Endothelial cell of umbilical vein (primary cell): ENCODE measurements around the gene FMN2. TPM values are rescaled to one million over a fixed set of nuclear protein-coding genes. Genes with fewer than 3 reads are reported as not detected.

Experiments
- BruUV-seq: library from RNA; stranded (reverse); fragments of 400-500 nt; replicated peaks from 2 replicates; lab custom pipeline; 2021; lab: Mats Ljungman, UMichigan
- CTCF ChIA-PET: fragments of 300-600, 350-600 bp; sonication (Branson Sonifier 250); formaldehyde crosslinking; loops from one replicate; lab custom pipeline; 2021; ENCODE audit warnings: antibody characterized with exemption, inconsistent platforms; lab: Charles Lee
- POLR2A ChIA-PET: fragments of 300-600, 350-600 bp; sonication (Branson Sonifier 250); formaldehyde crosslinking; loops from one replicate; lab custom pipeline; 2021; ENCODE audit warnings: antibody characterized with exemption, inconsistent platforms; lab: Charles Lee
- DNase-seq: peaks from one replicate; pipeline ENCODE4 v3.0.0-alpha.2; 2011; ENCODE audit warnings: low read depth, low spot score
- FAIRE-seq: peaks from 2 replicates; lab custom pipeline; 2011; peaks lifted over from hg19 to GRCh38; lab: Jason Lieb, UNC
- H2AFZ ChIP-seq: 2 replicates; pipeline ENCODE4 v1.6.0; 2012; ENCODE audit warnings: low read depth, low read length, control low read depth, inconsistent platforms
- H3K27ac ChIP-seq: 2 replicates; pipeline ENCODE4 v1.5.1; 2011; ENCODE audit warnings: low read depth, mild to moderate bottlenecking, control low read depth, low read length, moderate library complexity; ENCODE audit not compliant: insufficient read depth
- H3K27me3 ChIP-seq, 2 experiments: 2 replicates each; pipeline versions ENCODE4 v1.6.0 to v1.6.1; 2011; ENCODE audit warnings: low read length in 2 of 2, mixed read lengths in 1 of 2; ENCODE audit not compliant: control insufficient read depth in 2 of 2, insufficient read depth in 2 of 2
- H3K36me3 ChIP-seq, 2 experiments: 2 replicates in 1 of 2; 3 replicates in 1 of 2; pipeline ENCODE4 v1.5.1; 2011; ENCODE audit warnings: low read length in 2 of 2, mild to moderate bottlenecking in 1 of 2, moderate library complexity in 1 of 2; ENCODE audit not compliant: control insufficient read depth in 2 of 2, insufficient read depth in 2 of 2; ENCODE audit errors: extremely low read depth in 1 of 2
- H3K4me1 ChIP-seq: 3 replicates; pipeline ENCODE4 v1.5.1; 2011; ENCODE audit warnings: mild to moderate bottlenecking, low read length; ENCODE audit not compliant: control insufficient read depth, insufficient read depth; ENCODE audit errors: extremely low read depth
- H3K4me2 ChIP-seq: 2 replicates; pipeline ENCODE4 v1.6.1; 2011; ENCODE audit warnings: low read length, control low read depth, mixed read lengths; ENCODE audit not compliant: insufficient read depth
- H3K4me3 ChIP-seq, 3 experiments: fragments of 200-600 bp in 1 of 3; sonication (generic), shearing (Covaris generic) in 1 of 3; replicated peaks in 1 of 3; 2 replicates each; pipeline ENCODE4 v1.5.1; 2011 to 2016; ENCODE audit warnings: control low read depth in 3 of 3, low read length in 3 of 3, mild to moderate bottlenecking in 2 of 3, inconsistent platforms in 1 of 3, low read depth in 1 of 3, moderate library complexity in 1 of 3; ENCODE audit not compliant: insufficient read depth in 1 of 3
- H3K79me2 ChIP-seq: 2 replicates; pipeline ENCODE4 v1.6.0; 2012; ENCODE audit warnings: low read length, inconsistent platforms; ENCODE audit not compliant: control insufficient read depth, insufficient read depth
- H3K9ac ChIP-seq: replicated peaks from 2 replicates; pipeline ENCODE3; 2011; ENCODE audit warnings: low read length, control low read depth; ENCODE audit not compliant: insufficient read depth; ENCODE audit errors: extremely low read depth
- H3K9me1 ChIP-seq: replicated peaks from 3 replicates; pipeline ENCODE4 v1.6.0; 2011; ENCODE audit warnings: mild to moderate bottlenecking, low read length; ENCODE audit not compliant: control insufficient read depth, insufficient read depth; ENCODE audit errors: extremely low read depth
- H3K9me3 ChIP-seq: replicated peaks from 2 replicates; pipeline ENCODE4 v1.5.1; 2012; ENCODE audit warnings: low read length, inconsistent platforms; ENCODE audit not compliant: control insufficient read depth, insufficient read depth
- H4K20me1 ChIP-seq: replicated peaks from 2 replicates; pipeline ENCODE3; 2011; ENCODE audit warnings: mild to moderate bottlenecking, low read length; ENCODE audit not compliant: control insufficient read depth, insufficient read depth; ENCODE audit errors: extremely low read depth
- EZH2 ChIP-seq: IDR thresholded peaks from 2 replicates; pipeline ENCODE4 v1.6.1; 2012; ENCODE audit warnings: borderline replicate concordance, low read depth, mild to moderate bottlenecking, moderate library complexity, low read length, inconsistent platforms; ENCODE audit not compliant: severe bottlenecking
- FOS ChIP-seq: IDR thresholded peaks from 2 replicates; pipeline ENCODE4 v1.6.1; 2011; ENCODE audit warnings: mild to moderate bottlenecking, low read length, moderate library complexity, borderline replicate concordance; ENCODE audit not compliant: insufficient read depth
- GATA2 ChIP-seq: IDR thresholded peaks from 2 replicates; pipeline ENCODE4 v1.7.0; 2011; ENCODE audit warnings: low read depth, mild to moderate bottlenecking, moderate library complexity, mixed read lengths, low read length; ENCODE audit not compliant: insufficient read length, insufficient read depth
- JUN ChIP-seq: IDR thresholded peaks from 2 replicates; pipeline ENCODE4 v1.6.1; 2011; ENCODE audit warnings: borderline replicate concordance, low read depth; ENCODE audit not compliant: insufficient read length, insufficient read depth
- MYC ChIP-seq: IDR thresholded peaks from one replicate; pipeline ENCODE4 v1.6.1; 2011; ENCODE audit warnings: mild to moderate bottlenecking, low read depth, low read length
- POLR2A ChIP-seq: IDR thresholded peaks from 2 replicates; pipeline ENCODE4 v1.6.1; 2012; ENCODE audit warnings: low read depth, mild to moderate bottlenecking, control low read depth, low read length
- POLR2AphosphoS5 ChIP-seq: IDR thresholded peaks from 2 replicates; pipeline ENCODE4 v1.6.1; 2012; ENCODE audit warnings: low read depth, mild to moderate bottlenecking, control low read depth, low read length, moderate library complexity; ENCODE audit not compliant: insufficient read depth
- dilution Hi-C: fragments of 300-500 bp; cut with MboI; formaldehyde crosslinking; loops from one replicate; pipeline ENCODE4 v1.15.0; 2019; ENCODE audit warnings: low sequenced_read_pairs; ENCODE audit not compliant: extremely low pct_ligation_motif_present
- intact Hi-C: fragments of 100-400 bp; cut with micrococcal nuclease; formaldehyde crosslinking; loops from one replicate; pipeline ENCODE4 v1.10.0; 2022
- polyA plus RNA-seq, 4 experiments: library from polyadenylated mRNA; depleted of rRNA in 3 of 4; stranded (reverse) in 3 of 4; unstranded in 1 of 4; fragments of >200 nt; gene quantifications; 2 replicates each; pipeline versions ENCODE4 v1.2.1 to v1.2.3, GENCODE V29; 2011 to 2012; ENCODE audit warnings: missing spikeins in 1 of 4
- total RNA-seq: library from RNA; stranded (reverse); gene quantifications from 2 replicates; pipeline ENCODE4 v1.2.3, GENCODE V29; 2021
- TF ChIP-seq, protein P1 (sequence below): IDR thresholded peaks from 2 replicates; pipeline ENCODE4 v1.6.1; 2011; ENCODE audit not compliant: insufficient read depth, insufficient read length
- TF ChIP-seq, protein P2 (sequence below), 2 donors: IDR thresholded peaks; 1 replicate in 1 of 2; 2 replicates in 1 of 2; pipeline ENCODE4 v1.5.1; 2011; ENCODE audit warnings: low read length in 2 of 2, mild to moderate bottlenecking in 2 of 2, moderate library complexity in 2 of 2, control low read depth in 1 of 2, inconsistent platforms in 1 of 2, low read depth in 1 of 2; ENCODE audit not compliant: insufficient read depth in 1 of 2; ENCODE audit errors: extremely low read depth in 1 of 2

FMN2 gene
- total and polyA plus RNA-seq, 2 donors (not counting 3 experiments of a cell fraction or from before 2014, with no cell fraction given) = not detected

DNA sequence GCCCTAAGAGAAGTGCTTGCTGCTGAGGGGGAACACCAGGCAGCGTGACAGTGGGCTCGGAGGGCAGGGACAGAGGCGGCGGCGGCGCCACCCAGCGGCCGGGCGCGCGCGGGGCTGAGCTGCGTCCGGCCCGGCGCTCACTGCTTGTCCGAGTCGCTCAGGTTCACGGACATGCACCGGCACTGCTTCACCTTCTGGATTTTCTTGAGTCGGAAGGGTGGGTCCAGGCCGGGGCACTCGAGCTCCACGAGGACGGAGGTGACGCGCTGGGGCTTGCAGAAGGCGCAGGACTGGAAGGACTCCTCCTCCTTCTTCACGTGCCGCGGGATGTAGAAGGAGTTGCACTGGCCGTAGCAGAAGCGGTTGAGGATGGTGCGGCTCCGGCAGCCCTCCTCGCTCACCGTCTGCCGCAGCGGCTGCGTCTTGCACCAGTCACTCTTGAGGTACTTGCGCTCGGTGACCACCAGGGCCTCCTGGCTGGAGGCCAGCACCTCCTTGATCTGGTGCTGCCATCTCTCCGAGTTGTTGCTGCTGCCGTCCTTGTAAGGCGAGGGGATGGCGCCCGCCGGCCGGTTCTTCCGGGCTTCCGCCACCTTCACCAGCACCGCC, 401.3 kb downstream of the FMN2 start:
- CTCF ChIA-PET = no interaction called here
- TF ChIP-seq EZH2 (no peak), POLR2AphosphoS5 (no peak)
- TF ChIP-seq, protein P1, sequence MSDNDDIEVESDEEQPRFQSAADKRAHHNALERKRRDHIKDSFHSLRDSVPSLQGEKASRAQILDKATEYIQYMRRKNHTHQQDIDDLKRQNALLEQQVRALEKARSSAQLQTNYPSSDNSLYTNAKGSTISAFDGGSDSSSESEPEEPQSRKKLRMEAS = no peak
- no peak overlapping the region for H3K4me3 ChIP-seq
- DNase-seq (no peak), FAIRE-seq (no peak)
- H3K27me3 ChIP-seq = no peaks in the 10 kb centered on the region
- POLR2A ChIA-PET = no interaction called here
- dilution Hi-C loops = no loop called here
- BruUV-seq = no TSS peak
- H3K79me2 ChIP-seq = no peaks in the 10 kb centered on the region
- peaks cover 2% of the 10 kb centered on the region for H3K9me3 ChIP-seq
- intact Hi-C loops = no loop called here
- H3K4me1 ChIP-seq = no peaks in the 10 kb centered on the region
- H3K4me2 ChIP-seq = no peak overlapping the region
- H2AFZ ChIP-seq = no peak overlapping the region
- H4K20me1 ChIP-seq = no peaks in the 10 kb centered on the region
- H3K9ac ChIP-seq = no peak overlapping the region
- H3K27ac ChIP-seq = no peak overlapping the region
- H3K36me3 ChIP-seq = no peaks in the 10 kb centered on the region
- H3K9me1 ChIP-seq = no peaks in the 10 kb centered on the region

DNA sequence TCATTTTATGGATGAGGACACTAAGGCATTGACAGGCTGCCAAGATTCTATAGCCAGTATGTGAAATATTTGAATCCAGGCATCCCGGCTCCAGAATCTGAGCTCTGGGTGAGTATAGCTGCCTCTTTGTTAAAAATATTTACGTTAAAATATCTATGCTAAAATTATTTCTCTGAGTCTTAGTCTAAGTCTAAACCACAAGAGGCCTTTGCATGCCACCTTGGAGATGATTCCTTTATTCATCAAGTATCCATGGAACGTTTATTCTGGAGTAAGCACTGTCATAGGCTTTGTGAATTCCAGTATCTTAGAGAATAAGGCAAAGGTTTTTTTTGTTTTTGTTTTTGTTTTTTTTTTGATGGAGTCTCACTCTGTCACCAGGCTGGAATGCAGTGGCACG, 403.9 kb downstream of the FMN2 start:
- POLR2A ChIA-PET = no interaction called here
- H4K20me1 ChIP-seq = no peaks in the 10 kb centered on the region
- H3K9ac ChIP-seq = no peak overlapping the region
- H3K9me3 ChIP-seq = no peaks in the 10 kb centered on the region
- DNase-seq = no peak
- no peak for TF ChIP-seq FOS
- no peak for TF ChIP-seq JUN
- TF ChIP-seq GATA2 = no peak
- no peak for TF ChIP-seq EZH2
- TF ChIP-seq, protein P1 = no peak
- no peak for TF ChIP-seq POLR2AphosphoS5
- TF ChIP-seq MYC = no peak
- TF ChIP-seq, protein P2, sequence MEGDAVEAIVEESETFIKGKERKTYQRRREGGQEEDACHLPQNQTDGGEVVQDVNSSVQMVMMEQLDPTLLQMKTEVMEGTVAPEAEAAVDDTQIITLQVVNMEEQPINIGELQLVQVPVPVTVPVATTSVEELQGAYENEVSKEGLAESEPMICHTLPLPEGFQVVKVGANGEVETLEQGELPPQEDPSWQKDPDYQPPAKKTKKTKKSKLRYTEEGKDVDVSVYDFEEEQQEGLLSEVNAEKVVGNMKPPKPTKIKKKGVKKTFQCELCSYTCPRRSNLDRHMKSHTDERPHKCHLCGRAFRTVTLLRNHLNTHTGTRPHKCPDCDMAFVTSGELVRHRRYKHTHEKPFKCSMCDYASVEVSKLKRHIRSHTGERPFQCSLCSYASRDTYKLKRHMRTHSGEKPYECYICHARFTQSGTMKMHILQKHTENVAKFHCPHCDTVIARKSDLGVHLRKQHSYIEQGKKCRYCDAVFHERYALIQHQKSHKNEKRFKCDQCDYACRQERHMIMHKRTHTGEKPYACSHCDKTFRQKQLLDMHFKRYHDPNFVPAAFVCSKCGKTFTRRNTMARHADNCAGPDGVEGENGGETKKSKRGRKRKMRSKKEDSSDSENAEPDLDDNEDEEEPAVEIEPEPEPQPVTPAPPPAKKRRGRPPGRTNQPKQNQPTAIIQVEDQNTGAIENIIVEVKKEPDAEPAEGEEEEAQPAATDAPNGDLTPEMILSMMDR (IDR thresholded peaks at IDR 0.05; ENCODE audit: extremely low read depth in 1 of 2, insufficient read depth in 1 of 2, low read depth in 1 of 2, low read length in 2 of 2) = no peak
- no peak for TF ChIP-seq POLR2A
- CTCF ChIA-PET = no interaction called here
- no peak for FAIRE-seq
- no TSS peak for BruUV-seq
- H3K27ac ChIP-seq = no peak overlapping the region
- H3K9me1 ChIP-seq = no peaks in the 10 kb centered on the region
- H3K4me1 ChIP-seq = no peaks in the 10 kb centered on the region
- H3K4me2 ChIP-seq = no peak overlapping the region
- H3K36me3 ChIP-seq = no peaks in the 10 kb centered on the region
- no peak overlapping the region for H2AFZ ChIP-seq
- no peak overlapping the region for H3K4me3 ChIP-seq
- H3K79me2 ChIP-seq = no peaks in the 10 kb centered on the region
- H3K27me3 ChIP-seq = no peaks in the 10 kb centered on the region
- dilution Hi-C loops (no loop called here), intact Hi-C loops (no loop called here)
